Regular cardiac myocyte (primary cell): ENCODE data around the gene SMIM10. TPM values are rescaled to one million over a fixed set of nuclear protein-coding genes. Genes with fewer than 3 reads are reported as not detected.

Source experiments
- total RNA-seq: library from RNA; depleted of rRNA; stranded (reverse); fragments of >200 nt; gene quantifications from 2 replicates; pipeline ENCODE4 v1.2.3, GENCODE V29; 2014

SMIM10 gene
- total RNA-seq = 5.4 and 7.3 TPM in 2 replicates

DNA sequence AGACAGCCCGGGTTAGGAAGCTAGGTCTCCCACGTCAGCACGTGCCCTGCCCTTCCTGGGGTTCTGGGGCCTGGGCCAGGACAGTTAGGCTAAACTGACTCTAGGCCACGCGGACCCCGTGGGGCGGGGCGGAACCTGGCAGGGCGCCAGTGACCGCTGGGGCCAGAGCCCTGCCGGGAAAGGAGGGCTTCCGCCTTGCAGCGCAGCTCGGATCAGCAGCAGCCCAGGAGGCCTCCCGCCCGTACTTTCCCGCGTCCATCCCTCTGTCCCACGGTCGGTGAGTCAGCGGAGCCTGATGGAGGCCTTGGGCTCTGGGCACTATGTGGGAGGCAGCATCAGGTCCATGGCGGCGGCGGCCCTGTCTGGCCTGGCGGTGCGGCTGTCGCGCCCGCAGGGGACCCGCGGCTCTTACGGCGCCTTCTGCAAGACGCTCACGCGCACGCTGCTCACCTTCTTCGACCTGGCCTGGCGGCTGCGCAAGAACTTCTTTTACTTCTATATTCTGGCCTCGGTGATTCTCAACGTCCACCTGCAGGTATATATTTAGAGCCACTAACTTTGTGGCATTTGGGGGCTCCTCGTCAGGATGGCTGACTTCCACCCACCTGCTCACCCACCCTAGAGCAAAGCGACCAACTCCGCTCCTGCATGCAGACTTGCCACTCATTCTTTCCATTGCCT lies at the start of gene SMIM10:
Gene SMIM10 (plus strand): TSS at position 191 of the 681 bp plus-strand sequence. CDS start 105 bp downstream, at position 296.

Other genes starting within 250 kb of the SMIM10 start
- 8.7 and 10.4 TPM in 2 replicates for gene PABIR2, start 193.8 kb upstream of the SMIM10 start, total RNA-seq
- 35.7 and 59.2 TPM in 2 replicates for gene MOSPD1, start 75.7 kb upstream of the SMIM10 start, total RNA-seq
- 4.2 and 5.6 TPM in 2 replicates for gene RTL8B, start 31.6 kb downstream of the SMIM10 start, total RNA-seq
- gene RTL8C, start 41.4 kb downstream of the SMIM10 start, total RNA-seq = 27.2 and 29.0 TPM in 2 replicates
- 2.1 and 3.1 TPM in 2 replicates for gene RTL8A, start 61.1 kb downstream of the SMIM10 start, total RNA-seq
- 0.77 and 7.3 TPM in 2 replicates for gene SMIM10L2B, start 107.7 kb downstream of the SMIM10 start, total RNA-seq
- not detected in 2 replicates for gene ETDB, start 129.5 kb downstream of the SMIM10 start, total RNA-seq
- gene CT55, start 180.4 kb downstream of the SMIM10 start, total RNA-seq = not detected in 2 replicates